D721Med (cell line): ENCODE data around the gene PKN3.

Source experiments
- DNase-seq: peaks from one replicate; pipeline ENCODE4 v3.0.0; 2011; ENCODE audit warnings: low spot score; ENCODE audit not compliant: insufficient read length
- FAIRE-seq: peaks from 2 replicates; lab custom pipeline; 2011; peaks lifted over from hg19 to GRCh38; lab: Jason Lieb, UNC
- CTCF ChIP-seq: IDR thresholded peaks from 2 replicates; pipeline ENCODE4 v1.5.1; 2012; ENCODE audit warnings: mild to moderate bottlenecking, control low read depth; ENCODE audit not compliant: insufficient read depth; ENCODE audit errors: missing control alignments

The PKN3 gene

GRCh38 chr9:128713941-128714573 is 11.8 kb downstream of the PKN3 start:
- TF ChIP-seq CTCF, result no peak
- FAIRE-seq (no peak), DNase-seq (no peak)

GRCh38 chr9:128714586-128715435 is 12.5 kb downstream of the PKN3 start:
- FAIRE-seq, result no peak
- TF ChIP-seq CTCF, result no peak

GRCh38 chr9:128715436-128715750 is 13.1 kb downstream of the PKN3 start:
- DNase-seq (no peak), FAIRE-seq (no peak)
- TF ChIP-seq CTCF, result no peak

More at GRCh38 chr9:128714586-128715435, 12.5 kb downstream of the PKN3 start:
- no peak for DNase-seq

GRCh38 chr9:128716581-128717254 is 14.4 kb downstream of the PKN3 start:
- FAIRE-seq (no peak), DNase-seq (no peak)
- TF ChIP-seq CTCF, result no peak

GRCh38 chr9:128718047-128718446 is 15.7 kb downstream of the PKN3 start:
- FAIRE-seq (no peak), DNase-seq (no peak)
- TF ChIP-seq CTCF, result no peak

- no peak for TF ChIP-seq CTCF
- FAIRE-seq (no peak), DNase-seq (no peak)
These were observed 16.2 kb downstream of the PKN3 start for GRCh38 chr9:128718475-128718874.
